Activated gamma-delta T cell (primary cell): ENCODE data around the gene MGLL.

ENCODE experiments used
- DNase-seq: peaks from one replicate; lab custom pipeline; 2025; lab: John Stamatoyannopoulos, UW

Gene MGLL

DNA sequence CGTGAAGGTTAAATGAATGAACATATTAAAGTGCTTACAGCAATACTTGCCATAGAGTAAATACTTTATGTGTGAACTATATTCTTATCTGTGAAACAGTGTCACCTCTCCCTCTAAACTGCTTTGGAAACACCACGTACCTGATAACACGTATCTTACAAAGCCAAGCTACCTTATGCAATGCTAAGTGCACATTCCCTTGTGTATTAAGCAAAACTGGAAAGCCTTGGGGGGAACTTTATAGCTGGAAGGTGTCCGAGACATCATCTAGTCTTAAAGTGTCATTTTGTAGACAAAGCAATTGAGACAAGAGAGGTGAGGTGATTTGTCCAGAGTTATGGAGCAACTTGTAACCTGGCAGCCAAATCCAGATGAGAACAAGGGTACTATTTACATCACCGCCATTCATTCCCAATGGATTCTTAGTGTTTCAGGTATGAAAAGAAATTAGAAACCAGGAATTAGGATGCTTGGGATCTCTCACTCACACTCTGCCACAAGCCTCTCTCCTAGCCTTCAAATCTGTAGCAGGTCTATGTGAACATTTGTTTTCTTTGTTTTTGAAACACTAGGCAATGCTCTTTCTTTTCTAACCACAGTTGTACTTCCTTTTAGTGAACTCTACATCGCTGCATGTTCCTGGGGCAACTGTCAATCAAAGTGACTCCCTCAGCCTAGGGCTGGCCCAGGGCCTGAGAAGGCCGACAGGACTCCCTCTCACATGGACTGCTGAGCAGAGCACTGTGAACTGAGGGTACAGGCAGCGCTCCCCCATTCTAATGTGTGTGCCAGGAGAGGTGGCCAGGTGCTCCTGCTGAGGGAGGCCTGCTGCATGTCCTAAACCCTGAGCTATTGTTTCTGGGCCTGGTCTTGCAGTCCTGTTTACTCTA is 13.9 kb upstream of the MGLL start:
- no peak for DNase-seq

GRCh38 chr3:127834771-127835170 is 12.5 kb upstream of the MGLL start:
- no peak for DNase-seq

DNA sequence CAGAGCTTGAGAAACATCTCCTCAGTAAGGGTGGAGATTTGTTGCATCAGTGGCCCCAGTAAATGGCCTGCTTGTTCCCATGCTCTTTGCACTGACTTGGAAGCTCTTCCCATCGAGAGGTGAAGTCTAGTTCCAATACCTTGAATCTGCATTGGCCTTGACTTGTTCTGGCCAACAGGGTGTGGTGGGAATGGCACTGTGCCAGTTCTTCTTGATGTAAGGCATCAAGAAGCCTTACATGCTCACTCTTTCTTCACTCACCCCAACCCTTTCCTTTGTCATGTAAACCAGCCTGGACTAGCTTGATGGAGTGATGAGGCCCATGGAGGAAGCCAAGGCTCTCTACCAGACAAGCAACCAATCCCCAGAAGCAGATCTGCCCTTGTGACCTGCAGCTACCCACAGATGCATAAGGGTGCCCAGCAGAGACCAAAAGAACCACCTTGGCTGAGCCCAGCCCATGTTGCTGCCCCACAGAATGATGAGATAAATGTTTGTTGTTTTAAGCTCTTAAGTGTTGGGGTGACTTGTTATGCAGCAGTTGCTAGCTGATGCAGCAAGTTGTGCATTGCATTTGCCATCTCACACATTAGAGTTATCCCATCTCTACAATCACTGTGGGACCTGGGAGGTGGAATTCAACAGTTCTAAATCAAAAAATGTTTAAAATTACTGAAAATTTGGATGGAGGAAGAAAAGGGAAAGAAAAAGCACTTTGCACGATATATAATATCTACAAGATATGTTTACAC is 11.1 kb upstream of the MGLL start:
- no peak for DNase-seq

- no peak for DNase-seq
These were observed 9.4 kb upstream of the MGLL start for GRCh38 chr3:127831723-127832172.

- DNase-seq, result no peak
These were observed 7.2 kb upstream of the MGLL start for GRCh38 chr3:127829537-127829936.

DNA sequence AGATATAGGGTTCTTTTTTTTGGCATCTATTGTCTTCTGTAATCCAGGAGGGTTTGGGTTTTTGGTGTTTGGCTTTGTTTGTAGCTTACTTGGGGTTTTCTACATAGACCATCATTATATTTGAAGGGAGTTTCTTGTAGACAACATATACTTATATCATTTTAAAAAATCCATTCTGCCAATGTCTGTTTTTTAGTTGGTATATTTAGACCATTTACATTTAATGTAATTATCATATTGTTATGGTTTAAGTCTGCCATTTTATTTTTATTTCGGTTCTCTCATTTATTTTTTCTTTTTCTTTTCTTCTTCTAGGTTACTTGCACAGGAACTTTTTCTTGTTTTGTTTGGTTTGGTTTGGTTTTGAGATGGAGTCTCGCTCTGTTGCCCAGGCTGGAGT is 5.5 kb upstream of the MGLL start:
- DNase-seq, result no peak

GRCh38 chr3:127825756-127826155 is 3.4 kb upstream of the MGLL start:
- no peak for DNase-seq

GRCh38 chr3:127824151-127824825 is 2.0 kb upstream of the MGLL start:
- DNase-seq, result no peak

- DNase-seq, result no peak
These were observed 1.1 kb upstream of the MGLL start for GRCh38 chr3:127823426-127823857.

DNA sequence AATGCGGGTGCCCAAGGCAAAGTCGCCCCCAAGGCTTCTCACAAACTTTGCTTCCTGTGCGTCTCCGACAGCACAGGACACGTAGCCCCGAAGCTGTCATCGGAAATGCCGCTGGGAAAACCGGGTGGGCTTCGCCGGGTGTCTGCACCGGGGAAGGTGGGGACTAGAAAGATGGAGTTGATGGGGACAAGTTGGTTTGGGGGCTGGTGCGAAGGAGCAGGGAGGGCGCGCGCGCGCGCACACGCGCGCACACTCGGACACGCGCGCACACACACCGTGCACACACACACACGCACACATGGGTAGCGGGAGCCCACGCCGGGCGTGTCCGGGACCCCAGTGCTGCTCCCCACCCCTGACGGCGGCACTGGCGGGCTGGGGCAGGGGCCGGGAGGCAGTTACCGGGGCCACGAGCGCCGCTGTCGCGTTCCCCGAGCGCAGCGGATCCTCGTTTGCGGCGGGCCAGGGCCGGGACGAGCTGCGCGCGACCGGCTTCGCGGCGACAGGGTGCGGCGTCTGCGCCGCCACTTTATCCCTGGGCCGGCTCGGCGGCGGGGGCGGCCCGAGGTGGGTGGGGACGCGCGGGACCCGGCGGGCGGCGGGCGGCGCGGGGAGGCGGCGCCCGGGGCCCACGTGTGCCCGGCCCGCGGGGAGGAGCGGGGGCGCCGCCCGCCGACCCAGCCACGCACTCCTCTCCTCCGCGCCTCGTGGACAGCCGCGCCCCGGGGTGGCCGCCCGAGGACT is 539 bp upstream of the MGLL start:
- no peak for DNase-seq

DNA sequence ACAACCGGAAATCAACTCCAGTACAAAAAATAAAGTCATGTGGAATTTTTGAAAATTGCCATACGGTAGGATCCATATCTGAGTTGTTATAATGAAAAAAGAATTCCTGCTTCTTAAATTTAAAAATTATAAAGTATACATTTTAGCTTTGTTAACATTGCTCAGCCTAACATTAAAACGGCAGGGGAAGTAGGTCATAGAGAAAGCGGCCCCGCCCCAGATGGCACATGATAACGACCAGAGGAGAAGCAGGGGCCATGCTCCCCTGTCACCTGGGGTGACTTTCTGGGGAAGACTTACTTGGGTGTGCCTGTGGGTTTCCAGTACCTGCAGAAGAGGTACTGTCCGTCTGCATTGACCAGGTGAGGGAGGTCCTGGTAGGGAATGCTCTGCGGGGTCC is 921 bp downstream of the MGLL start:
- DNase-seq, result no peak

- no peak for DNase-seq
These were observed 1.4 kb downstream of the MGLL start for GRCh38 chr3:127820826-127821313.

GRCh38 chr3:127820221-127820825 is 2.0 kb downstream of the MGLL start:
- no peak for DNase-seq

- no peak for DNase-seq
These were observed 2.7 kb downstream of the MGLL start for GRCh38 chr3:127819656-127820055.

- no peak for DNase-seq
These were observed 3.2 kb downstream of the MGLL start for GRCh38 chr3:127819086-127819485.

DNA sequence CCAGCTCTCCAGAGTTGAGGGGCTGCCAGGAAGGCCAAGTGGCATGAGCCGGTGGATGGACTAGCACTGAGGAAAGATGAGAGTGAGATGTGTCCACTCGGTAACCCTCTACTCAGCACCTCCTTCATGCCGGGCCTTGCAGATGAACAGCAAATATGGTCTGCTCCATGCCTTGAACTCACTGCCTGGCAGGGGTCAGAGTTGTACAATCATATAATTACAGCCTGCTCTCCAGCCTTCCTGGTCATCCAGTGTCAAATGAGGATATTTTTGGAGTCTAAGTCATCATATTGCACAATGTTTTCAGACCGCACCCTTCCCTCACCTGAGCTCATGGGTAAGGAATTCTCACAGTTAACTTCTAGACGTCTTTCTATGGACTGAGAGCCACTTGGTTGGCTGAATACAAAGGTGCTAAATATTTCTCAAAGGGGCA is 4.9 kb downstream of the MGLL start:
- DNase-seq, result no peak

DNA sequence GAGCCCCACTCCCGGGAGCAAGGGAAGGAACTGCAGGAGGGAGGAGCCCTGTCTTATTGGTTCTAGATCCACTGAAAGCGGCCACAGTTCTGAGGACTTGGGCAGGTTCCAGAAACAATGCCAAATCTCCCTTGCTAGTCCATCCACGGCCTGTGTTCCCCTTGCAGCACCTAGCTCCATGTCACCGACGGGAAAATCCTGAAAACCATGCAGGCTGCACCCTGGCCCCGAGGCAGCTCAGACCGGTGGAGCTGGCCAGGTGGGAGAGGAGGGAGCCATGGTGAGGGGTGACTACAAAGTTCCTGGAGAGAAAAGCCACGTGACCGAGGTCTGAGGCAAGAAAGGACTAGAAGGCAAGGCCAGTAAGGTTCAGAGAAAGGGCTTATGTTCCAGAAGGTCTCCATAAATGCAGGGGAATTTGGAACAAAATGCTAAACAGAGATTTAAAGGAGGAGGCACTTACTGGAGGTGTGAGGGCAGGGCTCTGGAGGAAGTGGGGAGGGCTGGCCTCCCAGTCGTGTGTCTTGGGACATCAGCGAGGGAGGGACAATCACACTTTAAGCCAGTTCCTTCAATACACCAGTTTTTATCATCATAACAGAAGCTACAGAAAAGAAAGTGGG is 5.4 kb downstream of the MGLL start:
- DNase-seq, result no peak

- DNase-seq, result no peak
These were observed 6.4 kb downstream of the MGLL start for GRCh38 chr3:127815641-127816605.

- no peak for DNase-seq
These were observed 7.3 kb downstream of the MGLL start for GRCh38 chr3:127815001-127815400.
